ENCODE measurements around the gene CLIP1.

GRCh38 chr12:122350141-122350848 is 72.2 kb downstream of the CLIP1 start:
- TF ChIP-seq CTCF (IDR thresholded peaks at IDR 0.05): peak in 2 of 4 experiments; percentile 16 to 21
- TF ChIP-seq POLR2A (IDR thresholded peaks at IDR 0.05): no peak

All from uterus (tissue), 2 donors.